ENCODE measurements around the gene COL27A1. TPM values are rescaled to one million over a fixed set of nuclear protein-coding genes. Genes with fewer than 3 reads are reported as not detected.

COL27A1 gene
- total RNA-seq, 5 donors from 2014 or later (not counting 1 experiment from before 2014, with no cell fraction given), result 0.53 to 1.7 (median 0.95) TPM

DNA sequence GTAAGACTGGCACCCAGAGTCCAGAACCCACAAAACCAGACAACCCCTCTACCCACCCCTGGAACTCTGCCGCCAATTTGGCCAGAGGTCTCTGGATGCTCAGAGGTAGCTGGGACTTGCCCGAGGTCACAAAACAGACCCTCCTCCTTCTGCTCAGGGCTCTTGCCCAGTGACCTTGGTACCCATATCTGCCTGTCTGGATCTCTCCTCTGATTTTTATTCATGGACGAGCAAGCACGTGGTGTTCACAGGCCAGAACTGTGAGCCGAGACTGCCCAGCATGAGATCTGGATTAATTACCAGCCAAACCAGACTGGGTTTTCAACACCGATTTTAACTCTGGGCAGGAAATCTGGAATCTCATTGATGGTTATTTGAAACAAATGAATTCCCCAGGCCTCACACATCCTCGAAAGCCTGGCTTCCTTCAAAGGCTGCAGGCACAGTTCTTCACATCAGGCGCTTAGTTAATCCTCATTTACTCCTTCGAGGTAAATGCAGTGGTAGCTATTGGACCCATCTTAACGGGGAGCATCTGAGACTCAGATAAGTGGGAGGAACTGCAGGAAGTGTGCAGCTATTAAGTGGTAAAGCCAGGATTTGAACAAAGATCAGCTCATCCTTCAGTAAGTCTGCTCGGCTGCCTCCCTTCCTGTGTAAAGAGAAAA, 21.4 kb downstream of the COL27A1 start:
- 73% methylated on average over 8 of the region's 11 CpGs for WGBS (ENCODE audit: insufficient coverage)
- H3K36me3 ChIP-seq (ENCODE audit: control insufficient read depth in 2 of 2, extremely low read depth in 1 of 2, insufficient read depth in 1 of 2, low read length in 1 of 2), result no peaks in the 10 kb centered on the region
- Mint-ChIP-seq H3K4me3 (no peak overlapping the region), H3K4me1 (no peaks in the 10 kb centered on the region), H3K9me3 (no peaks in the 10 kb centered on the region), H3K36me3 (no peaks in the 10 kb centered on the region), H3K27me3 (peaks cover 4 to 11% of the 10 kb centered on the region in 2 donors), H3K27ac (no peak overlapping the region)
- H3K27me3 ChIP-seq (replicated peaks in 1 of 2; ENCODE audit: control insufficient read depth in 2 of 2, extremely low read depth in 1 of 2, insufficient read depth in 2 of 2, low read length in 1 of 2), result peaks cover 0 to 31% of the 10 kb centered on the region in 2 experiments
- ChIA-PET CTCF (no interaction called here), POLR2A (interaction anchor here in 1 of 2 donors (0.6 kb wide), 1 partner anchor 1038 kb away, joined by 4 read pairs; no protein-coding TSS in a partner anchor)
- no peaks in the 10 kb centered on the region for H3K4me1 ChIP-seq (ENCODE audit: control insufficient read depth in 1 of 2, extremely low read depth in 1 of 2, insufficient read depth in 2 of 2, low read length in 2 of 2)
- no peak overlapping the region for H3K27ac ChIP-seq (ENCODE audit: low read length)
- H3K4me3 ChIP-seq (ENCODE audit: control insufficient read depth in 1 of 2, extremely low read depth in 1 of 2, low read length in 1 of 2), result no peak overlapping the region
- H3K9me3 ChIP-seq, result no peaks in the 10 kb centered on the region
- no peak for DNase-seq
- ATAC-seq (replicated peaks in 1 of 4), result no peak

DNA sequence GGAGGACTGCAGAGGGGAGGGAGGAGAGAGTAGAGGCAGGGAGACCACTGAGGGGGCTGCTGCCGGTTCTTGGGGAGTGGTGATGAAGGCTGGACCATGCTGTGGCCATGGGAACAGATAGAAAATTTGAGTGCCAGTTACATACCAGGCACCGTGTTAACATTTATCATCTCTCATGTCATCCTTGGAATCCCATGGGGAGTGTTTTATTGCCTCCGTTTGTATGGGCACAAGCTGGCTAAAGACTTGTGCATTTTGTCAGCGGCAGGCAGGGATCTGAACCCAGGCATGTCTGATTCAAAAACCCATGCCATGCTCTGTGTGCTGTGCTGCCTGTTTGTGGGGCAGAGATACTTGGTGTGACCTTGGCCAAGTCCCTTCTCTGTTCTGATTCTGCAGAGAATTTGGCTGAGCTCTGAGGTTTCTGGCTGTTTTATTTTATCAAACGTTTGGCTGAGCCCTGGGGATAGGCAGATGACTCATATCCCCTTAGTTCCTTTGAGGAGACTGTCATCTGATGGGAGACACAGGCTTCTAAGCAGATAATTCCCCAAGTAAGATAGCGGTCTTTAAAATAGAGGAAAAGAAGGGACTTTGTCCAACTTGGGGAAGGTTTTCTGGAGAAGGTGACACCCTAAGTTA, 22.2 kb downstream of the COL27A1 start:
- ChIA-PET CTCF (no interaction called here), POLR2A (no interaction called here)
- DNase-seq (no peak), ATAC-seq (replicated peaks in 1 of 4) (no peak)
- no peaks in the 10 kb centered on the region for H3K36me3 Mint-ChIP-seq
- H3K27ac Mint-ChIP-seq, result no peak overlapping the region
- H3K4me1 ChIP-seq (ENCODE audit: control insufficient read depth in 1 of 2, extremely low read depth in 1 of 2, insufficient read depth in 2 of 2, low read length in 2 of 2), result no peaks in the 10 kb centered on the region
- H3K9me3 Mint-ChIP-seq, result no peaks in the 10 kb centered on the region
- no peaks in the 10 kb centered on the region for H3K4me1 Mint-ChIP-seq
- H3K4me3 ChIP-seq (ENCODE audit: control insufficient read depth in 1 of 2, extremely low read depth in 1 of 2, low read length in 1 of 2), result no peak overlapping the region
- no peaks in the 10 kb centered on the region for H3K9me3 ChIP-seq
- no peak overlapping the region for H3K27ac ChIP-seq (ENCODE audit: low read length)
- H3K4me3 Mint-ChIP-seq, result no peak overlapping the region
- H3K36me3 ChIP-seq (ENCODE audit: control insufficient read depth in 2 of 2, extremely low read depth in 1 of 2, insufficient read depth in 1 of 2, low read length in 1 of 2), result no peaks in the 10 kb centered on the region
- no CpG with 5 or more reads among the region's 6 CpGs for WGBS (ENCODE audit: insufficient coverage)
- peaks cover 0 to 36% of the 10 kb centered on the region in 2 experiments for H3K27me3 ChIP-seq (replicated peaks in 1 of 2; ENCODE audit: control insufficient read depth in 2 of 2, extremely low read depth in 1 of 2, insufficient read depth in 2 of 2, low read length in 1 of 2)
- H3K27me3 Mint-ChIP-seq, result peaks cover 4 to 11% of the 10 kb centered on the region in 2 donors

DNA sequence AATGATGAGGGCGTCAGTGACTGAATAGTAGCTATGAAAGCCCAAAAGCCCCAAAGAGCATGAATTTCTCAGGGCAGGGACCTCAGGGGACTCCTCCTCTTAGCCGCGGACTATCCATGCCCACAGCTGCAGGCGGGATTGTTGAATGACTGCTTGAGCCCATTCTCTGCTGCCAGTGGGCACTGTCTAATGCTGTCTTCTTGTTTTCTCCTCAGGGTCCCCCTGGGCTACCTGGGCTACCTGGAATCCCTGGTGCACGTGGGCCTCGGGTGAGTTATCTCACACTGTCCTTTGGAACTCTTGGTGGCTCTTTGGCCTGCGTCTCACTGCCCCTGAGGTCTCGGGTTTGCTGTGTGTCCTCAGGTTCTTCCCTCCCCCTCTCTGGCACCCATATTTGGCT, 22.7 kb downstream of the COL27A1 start:
- H3K4me3 ChIP-seq (ENCODE audit: control insufficient read depth in 1 of 2, extremely low read depth in 1 of 2, low read length in 1 of 2), result no peak overlapping the region
- H3K27me3 ChIP-seq (replicated peaks in 1 of 2; ENCODE audit: control insufficient read depth in 2 of 2, extremely low read depth in 1 of 2, insufficient read depth in 2 of 2, low read length in 1 of 2), result peaks cover 0 to 38% of the 10 kb centered on the region in 2 experiments
- H3K4me3 Mint-ChIP-seq, result no peak overlapping the region
- H3K4me1 ChIP-seq (ENCODE audit: control insufficient read depth in 1 of 2, extremely low read depth in 1 of 2, insufficient read depth in 2 of 2, low read length in 2 of 2), result no peaks in the 10 kb centered on the region
- peaks cover 4 to 9% of the 10 kb centered on the region in 2 donors for H3K27me3 Mint-ChIP-seq
- H3K9me3 Mint-ChIP-seq, result no peaks in the 10 kb centered on the region
- DNase-seq (no peak), ATAC-seq (replicated peaks in 1 of 4) (no peak)
- no peaks in the 10 kb centered on the region for H3K4me1 Mint-ChIP-seq
- no peaks in the 10 kb centered on the region for H3K36me3 ChIP-seq (ENCODE audit: control insufficient read depth in 2 of 2, extremely low read depth in 1 of 2, insufficient read depth in 1 of 2, low read length in 1 of 2)
- H3K36me3 Mint-ChIP-seq, result no peaks in the 10 kb centered on the region
- H3K27ac ChIP-seq (ENCODE audit: low read length), result no peak overlapping the region
- WGBS (ENCODE audit: insufficient coverage), result 88% methylated on average over 6 of the region's 8 CpGs
- CTCF ChIA-PET, result no interaction called here
- H3K27ac Mint-ChIP-seq, result no peak overlapping the region
- POLR2A ChIA-PET, result no interaction called here
- no peaks in the 10 kb centered on the region for H3K9me3 ChIP-seq

DNA sequence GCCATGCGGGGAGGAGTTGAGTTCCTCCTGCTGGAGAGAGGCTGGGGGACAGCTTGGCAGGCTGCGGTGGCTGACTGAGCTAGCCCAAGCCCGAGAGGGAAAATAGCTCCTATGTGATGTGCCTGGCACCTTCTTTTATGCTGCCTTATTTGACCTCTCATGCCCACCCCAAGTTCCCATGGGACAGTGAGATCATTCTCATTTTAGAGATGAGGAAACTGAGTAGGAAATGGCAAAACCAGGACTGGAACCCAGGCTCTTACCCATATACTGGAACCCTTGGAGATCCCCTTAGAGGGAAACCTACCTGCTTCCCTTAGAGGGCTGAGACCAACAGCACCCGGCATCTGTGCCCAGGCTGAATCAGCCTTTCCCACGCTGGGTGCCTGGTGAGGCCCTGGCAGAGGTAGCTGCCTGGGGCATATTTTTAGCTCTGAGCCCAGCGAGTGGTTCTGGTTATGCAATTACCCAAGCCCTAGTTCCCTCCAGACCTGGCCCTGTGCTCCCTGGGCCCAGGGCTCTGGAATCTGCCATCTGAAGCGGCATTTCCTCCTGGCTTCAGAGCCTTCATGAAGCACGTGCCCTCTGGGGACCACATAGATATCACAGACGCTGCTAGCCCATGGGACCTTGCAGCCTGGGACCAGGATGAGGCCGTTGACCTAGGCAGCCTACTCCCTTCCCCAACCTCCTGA, 23.6 kb downstream of the COL27A1 start:
- no peaks in the 10 kb centered on the region for H3K9me3 ChIP-seq
- no peak overlapping the region for H3K27ac ChIP-seq (ENCODE audit: low read length)
- H3K27me3 Mint-ChIP-seq, result peaks cover 4 to 9% of the 10 kb centered on the region in 2 donors
- no peaks in the 10 kb centered on the region for H3K36me3 Mint-ChIP-seq
- H3K27me3 ChIP-seq (replicated peaks in 1 of 2; ENCODE audit: control insufficient read depth in 2 of 2, extremely low read depth in 1 of 2, insufficient read depth in 2 of 2, low read length in 1 of 2), result peaks cover 0 to 36% of the 10 kb centered on the region in 2 experiments
- H3K4me3 Mint-ChIP-seq, result no peak overlapping the region
- H3K4me1 ChIP-seq (ENCODE audit: control insufficient read depth in 1 of 2, extremely low read depth in 1 of 2, insufficient read depth in 2 of 2, low read length in 2 of 2), result no peaks in the 10 kb centered on the region
- no peaks in the 10 kb centered on the region for H3K36me3 ChIP-seq (ENCODE audit: control insufficient read depth in 2 of 2, extremely low read depth in 1 of 2, insufficient read depth in 1 of 2, low read length in 1 of 2)
- no peak for ATAC-seq (replicated peaks in 1 of 4)
- DNase-seq, result no peak
- CTCF ChIA-PET, result no interaction called here
- POLR2A ChIA-PET, result no interaction called here
- H3K4me1 Mint-ChIP-seq, result no peaks in the 10 kb centered on the region
- WGBS (ENCODE audit: insufficient coverage), result 69% methylated on average over 7 of the region's 10 CpGs
- no peak overlapping the region for H3K4me3 ChIP-seq (ENCODE audit: control insufficient read depth in 1 of 2, extremely low read depth in 1 of 2, low read length in 1 of 2)
- H3K27ac Mint-ChIP-seq, result no peak overlapping the region
- no peaks in the 10 kb centered on the region for H3K9me3 Mint-ChIP-seq

DNA sequence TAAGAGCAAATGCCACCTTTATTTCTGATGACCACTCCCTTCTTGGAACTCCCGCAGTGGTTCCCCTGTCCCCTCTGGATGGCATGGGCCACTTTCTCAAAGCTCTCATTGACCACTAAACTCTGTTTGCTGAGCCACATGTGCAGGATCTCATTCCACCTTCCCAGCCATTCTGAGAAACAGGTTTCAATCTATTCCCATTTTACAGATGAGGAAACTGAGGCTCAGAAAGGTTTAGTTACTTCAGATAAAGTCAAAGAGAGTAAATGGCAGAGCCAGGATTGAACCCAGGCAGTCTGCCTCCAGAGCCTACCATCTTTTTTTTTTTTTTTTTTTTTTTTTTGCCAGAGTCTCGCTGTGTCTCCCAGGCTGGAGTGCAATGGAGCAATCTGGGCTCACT, 24.2 kb downstream of the COL27A1 start:
- H3K27ac ChIP-seq (ENCODE audit: low read length), result no peak overlapping the region
- no peak overlapping the region for H3K4me3 Mint-ChIP-seq
- no peak for ATAC-seq (replicated peaks in 1 of 4)
- H3K4me1 Mint-ChIP-seq, result no peaks in the 10 kb centered on the region
- WGBS (ENCODE audit: insufficient coverage), result 100% methylated on average over 1 of the region's 2 CpGs
- DNase-seq, result no peak
- H3K4me3 ChIP-seq (ENCODE audit: control insufficient read depth in 1 of 2, extremely low read depth in 1 of 2, low read length in 1 of 2), result no peak overlapping the region
- POLR2A ChIA-PET, result no interaction called here
- CTCF ChIA-PET, result no interaction called here
- H3K9me3 Mint-ChIP-seq, result no peaks in the 10 kb centered on the region
- peaks cover 4 to 9% of the 10 kb centered on the region in 2 donors for H3K27me3 Mint-ChIP-seq
- H3K36me3 Mint-ChIP-seq, result no peaks in the 10 kb centered on the region
- H3K4me1 ChIP-seq (ENCODE audit: control insufficient read depth in 1 of 2, extremely low read depth in 1 of 2, insufficient read depth in 2 of 2, low read length in 2 of 2), result no peaks in the 10 kb centered on the region
- no peaks in the 10 kb centered on the region for H3K9me3 ChIP-seq
- no peaks in the 10 kb centered on the region for H3K36me3 ChIP-seq (ENCODE audit: control insufficient read depth in 2 of 2, extremely low read depth in 1 of 2, insufficient read depth in 1 of 2, low read length in 1 of 2)
- H3K27me3 ChIP-seq (replicated peaks in 1 of 2; ENCODE audit: control insufficient read depth in 2 of 2, extremely low read depth in 1 of 2, insufficient read depth in 2 of 2, low read length in 1 of 2), result peaks cover 0 to 36% of the 10 kb centered on the region in 2 experiments
- H3K27ac Mint-ChIP-seq, result no peak overlapping the region

DNA sequence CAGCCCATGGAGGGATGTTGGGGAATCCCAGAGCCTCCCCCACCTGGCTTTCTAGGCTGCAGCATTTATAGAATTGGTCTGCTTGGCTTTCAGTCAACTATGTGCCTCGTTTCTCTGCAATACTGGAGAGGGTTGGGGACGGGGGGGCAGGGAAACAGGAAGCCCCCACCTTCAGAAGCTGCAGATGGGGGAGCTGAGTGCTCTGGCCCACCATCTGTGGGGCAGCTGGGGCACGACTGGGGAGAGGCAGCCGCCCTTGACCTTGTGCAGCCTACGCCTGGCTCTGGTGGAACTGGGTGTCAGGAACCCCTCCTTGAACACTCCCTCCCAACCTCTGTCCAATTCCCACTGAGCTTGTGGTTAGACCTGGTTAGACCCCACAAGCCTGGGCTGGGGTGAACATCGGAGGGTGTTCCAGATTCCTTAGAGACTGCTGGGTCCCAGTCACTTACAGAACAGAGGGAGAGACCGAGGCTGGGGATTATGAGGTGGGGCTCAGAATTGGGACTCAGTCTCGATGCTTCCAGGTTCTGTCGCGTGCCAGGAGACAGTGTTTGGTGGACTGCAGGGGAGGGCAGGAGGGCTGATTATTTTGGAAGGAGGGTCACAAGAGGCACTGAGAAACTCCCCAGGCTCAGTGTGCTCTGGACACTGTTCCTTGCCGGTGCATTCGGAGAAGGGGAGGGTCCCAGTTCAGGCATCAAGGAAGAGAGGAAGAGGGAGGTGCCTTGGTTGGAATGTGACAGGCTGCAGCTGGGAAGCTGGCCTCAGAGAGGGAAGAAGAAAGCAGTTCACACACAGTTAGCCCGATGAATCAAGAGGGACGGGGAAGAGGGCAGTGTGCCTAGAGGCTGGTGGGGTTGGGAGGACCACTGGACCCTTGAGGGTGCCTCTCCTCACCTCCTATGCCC, 25.6 kb downstream of the COL27A1 start:
- H3K4me3 ChIP-seq (ENCODE audit: control insufficient read depth in 1 of 2, extremely low read depth in 1 of 2, low read length in 1 of 2), result no peak overlapping the region
- CTCF ChIA-PET, result no interaction called here
- POLR2A ChIA-PET, result no interaction called here

More for the DNA sequence above, 25.6 kb downstream of the COL27A1 start:
- 54% methylated on average over 8 of the region's 14 CpGs for WGBS (ENCODE audit: insufficient coverage)
- Histone ChIP-seq H3K36me3 (ENCODE audit: control insufficient read depth in 2 of 2, extremely low read depth in 1 of 2, insufficient read depth in 1 of 2, low read length in 1 of 2) (no peaks in the 10 kb centered on the region), H3K4me1 (ENCODE audit: control insufficient read depth in 1 of 2, extremely low read depth in 1 of 2, insufficient read depth in 2 of 2, low read length in 2 of 2) (no peaks in the 10 kb centered on the region), H3K27ac (ENCODE audit: low read length) (no peak overlapping the region), H3K27me3 (replicated peaks in 1 of 2; ENCODE audit: control insufficient read depth in 2 of 2, extremely low read depth in 1 of 2, insufficient read depth in 2 of 2, low read length in 1 of 2) (peaks cover 0 to 36% of the 10 kb centered on the region in 2 experiments), H3K9me3 (no peaks in the 10 kb centered on the region)
- H3K27ac Mint-ChIP-seq, result no peak overlapping the region
- no peak overlapping the region for H3K4me3 Mint-ChIP-seq
- ATAC-seq (replicated peaks in 1 of 4) (no peak), DNase-seq (no peak)
- H3K4me1 Mint-ChIP-seq, result no peaks in the 10 kb centered on the region
- no peaks in the 10 kb centered on the region for H3K36me3 Mint-ChIP-seq
- H3K9me3 Mint-ChIP-seq, result no peaks in the 10 kb centered on the region
- H3K27me3 Mint-ChIP-seq, result peaks cover 4 to 9% of the 10 kb centered on the region in 2 donors

Data from T-cell (primary cell).